Nephron (organoid): ENCODE results near the gene IFNA17.

Experiments
- H3K27ac Mint-ChIP-seq, 3 experiments: 2 replicates each; pipeline ENCODE4 v1.8.0; 2020; ENCODE audit warnings: mixed read lengths in 3 of 3, mild to moderate bottlenecking in 2 of 3, moderate library complexity in 1 of 3
- H3K27me3 Mint-ChIP-seq: 2 replicates; pipeline ENCODE4 v1.8.0; 2021; ENCODE audit warnings: low read depth, mild to moderate bottlenecking, moderate library complexity, mixed read lengths
- H3K36me3 Mint-ChIP-seq: 2 replicates; pipeline ENCODE4 v1.8.0; 2020; ENCODE audit warnings: low read depth, mixed read lengths
- H3K4me1 Mint-ChIP-seq: 2 replicates; pipeline ENCODE4 v1.8.0; 2020; ENCODE audit warnings: mixed read lengths
- H3K4me3 Mint-ChIP-seq, 3 experiments: 2 replicates each; pipeline ENCODE4 v1.8.0; 2020; ENCODE audit warnings: mild to moderate bottlenecking in 3 of 3, mixed read lengths in 3 of 3, moderate library complexity in 2 of 3
- H3K9me3 Mint-ChIP-seq: 2 replicates; pipeline ENCODE4 v1.8.0; 2020; ENCODE audit warnings: mixed read lengths
- CTCF ChIP-seq, 3 experiments: fragments of 200-600 bp; sonication (generic); IDR thresholded peaks; one replicate each; pipeline ENCODE4 v1.5.0; 2021; ENCODE audit warnings: antibody characterized with exemption in 3 of 3; ENCODE audit not compliant: unreplicated experiment in 3 of 3

The IFNA17 gene

GRCh38 chr9:21255538-21256212 lies 27.7 kb upstream of the IFNA17 start:
- no peak overlapping the region for H3K4me3 Mint-ChIP-seq
- TF ChIP-seq CTCF (IDR thresholded peaks at IDR 0.05; ENCODE audit: unreplicated experiment in 3 of 3): no peak
- peaks cover 4% of the 10 kb centered on the region for H3K4me1 Mint-ChIP-seq
- H3K9me3 Mint-ChIP-seq: no peaks in the 10 kb centered on the region
- H3K36me3 Mint-ChIP-seq: no peaks in the 10 kb centered on the region
- H3K27me3 Mint-ChIP-seq: peaks cover 18% of the 10 kb centered on the region
- H3K27ac Mint-ChIP-seq: no peak overlapping the region

GRCh38 chr9:21252721-21253547 lies 24.9 kb upstream of the IFNA17 start:
- no peak overlapping the region for H3K27ac Mint-ChIP-seq
- H3K4me1 Mint-ChIP-seq: peaks cover 4% of the 10 kb centered on the region
- H3K36me3 Mint-ChIP-seq: no peaks in the 10 kb centered on the region
- peaks cover 2% of the 10 kb centered on the region for H3K9me3 Mint-ChIP-seq
- no peak overlapping the region for H3K4me3 Mint-ChIP-seq
- peak; percentile 53 to 61 (median 54) for TF ChIP-seq CTCF (IDR thresholded peaks at IDR 0.05; ENCODE audit: unreplicated experiment in 3 of 3)
- peaks cover 18% of the 10 kb centered on the region for H3K27me3 Mint-ChIP-seq

GRCh38 chr9:21251638-21252037 lies 23.6 kb upstream of the IFNA17 start:
- TF ChIP-seq CTCF (IDR thresholded peaks at IDR 0.05; ENCODE audit: unreplicated experiment in 3 of 3): no peak
- Mint-ChIP-seq H3K36me3 (no peaks in the 10 kb centered on the region), H3K27me3 (peaks cover 17% of the 10 kb centered on the region), H3K9me3 (peaks cover 2% of the 10 kb centered on the region), H3K4me1 (peaks cover 4% of the 10 kb centered on the region), H3K27ac (no peak overlapping the region), H3K4me3 (no peak overlapping the region)

GRCh38 chr9:21251190-21251589 lies 23.2 kb upstream of the IFNA17 start:
- Mint-ChIP-seq H3K9me3 (peaks cover 2% of the 10 kb centered on the region), H3K27ac (no peak overlapping the region), H3K36me3 (no peaks in the 10 kb centered on the region), H3K27me3 (peaks cover 13% of the 10 kb centered on the region), H3K4me3 (no peak overlapping the region), H3K4me1 (peaks cover 4% of the 10 kb centered on the region)
- no peak for TF ChIP-seq CTCF (IDR thresholded peaks at IDR 0.05; ENCODE audit: unreplicated experiment in 3 of 3)

- Mint-ChIP-seq H3K4me1 (no peaks in the 10 kb centered on the region), H3K4me3 (no peak overlapping the region), H3K27me3 (peaks cover 4% of the 10 kb centered on the region), H3K9me3 (peaks cover 2% of the 10 kb centered on the region), H3K36me3 (no peaks in the 10 kb centered on the region), H3K27ac (no peak overlapping the region)
- TF ChIP-seq CTCF (IDR thresholded peaks at IDR 0.05; ENCODE audit: unreplicated experiment in 3 of 3): no peak
These were observed 16.8 kb upstream of the IFNA17 start for GRCh38 chr9:21244836-21245235.
